ENCODE data around the gene THRAP3. TPM values are rescaled to one million over a fixed set of nuclear protein-coding genes. Genes with fewer than 3 reads are reported as not detected.
A peak's percentile ranks its signal among the peaks of the same experiment; 100 is the strongest.

Gene THRAP3
- total RNA-seq, 1 experiment from 2014 or later: 75.0 TPM

- no peak for DNase-seq (ENCODE audit: low read depth)
These were observed 72.8 kb downstream of the THRAP3 start for GRCh38 chr1:36297062-36297461.

GRCh38 chr1:36298640-36299039 is 74.4 kb downstream of the THRAP3 start:
- DNase-seq (ENCODE audit: low read depth): no peak

- DNase-seq (ENCODE audit: low read depth): no peak
These were observed 76.3 kb downstream of the THRAP3 start for GRCh38 chr1:36300526-36300925.

GRCh38 chr1:36301220-36301619 is 77.0 kb downstream of the THRAP3 start:
- DNase-seq (ENCODE audit: low read depth): no peak

GRCh38 chr1:36303244-36303643 is 79.0 kb downstream of the THRAP3 start:
- DNase-seq (ENCODE audit: low read depth): no peak

GRCh38 chr1:36303650-36304360 is 79.6 kb downstream of the THRAP3 start:
- DNase-seq (ENCODE audit: low read depth): no peak

GRCh38 chr1:36304521-36304920 is 80.3 kb downstream of the THRAP3 start:
- DNase-seq (ENCODE audit: low read depth): no peak

GRCh38 chr1:36304970-36305914 is 81.0 kb downstream of the THRAP3 start:
- DNase-seq (ENCODE audit: low read depth): no peak

GRCh38 chr1:36305915-36306209 is 81.6 kb downstream of the THRAP3 start:
- DNase-seq (ENCODE audit: low read depth): no peak

- no peak for DNase-seq (ENCODE audit: low read depth)
These were observed 82.1 kb downstream of the THRAP3 start, which contains the start of gene SH3D21 for GRCh38 chr1:36306210-36306901. Gene SH3D21, plus strand, starts transcription at chr1:36306368. Its CDS starts 53 bp downstream, at chr1:36306421.

- peak; percentile 94 for DNase-seq (ENCODE audit: low read depth)
These were observed 82.7 kb downstream of the THRAP3 start for GRCh38 chr1:36306902-36307456.

- no peak for DNase-seq (ENCODE audit: low read depth)
These were observed 83.5 kb downstream of the THRAP3 start for GRCh38 chr1:36307601-36308330.

- DNase-seq (ENCODE audit: low read depth): no peak
These were observed 85.2 kb downstream of the THRAP3 start for GRCh38 chr1:36309397-36309796.

- DNase-seq (ENCODE audit: low read depth): no peak
These were observed 96.1 kb downstream of the THRAP3 start for GRCh38 chr1:36320291-36320761.

GRCh38 chr1:36320767-36321118 is 96.5 kb downstream of the THRAP3 start:
- DNase-seq (ENCODE audit: low read depth): no peak

GRCh38 chr1:36321119-36321951 is 97.1 kb downstream of the THRAP3 start:
- no peak for DNase-seq (ENCODE audit: low read depth)

- no peak for DNase-seq (ENCODE audit: low read depth)
These were observed 98.0 kb downstream of the THRAP3 start for GRCh38 chr1:36322041-36322785.

- peak; percentile 49 for DNase-seq (ENCODE audit: low read depth)
These were observed 98.8 kb downstream of the THRAP3 start for GRCh38 chr1:36322786-36323635.
